HepG2 (cell line): Measurements from ENCODE around the gene ANO4. TPM values are rescaled to one million over a fixed set of nuclear protein-coding genes. Genes with fewer than 3 reads are reported as not detected.
A peak's percentile ranks its signal among the peaks of the same experiment; 100 is the strongest.

Experiments used
- ATAC-seq: fragments of 200-7000 bp; cut with Tn5 transposase; 3 replicates; pipeline ENCODE4 v1.9.1; 2020; ENCODE audit warnings: mild to moderate bottlenecking, moderate library complexity
- BruUV-seq: library from RNA; stranded (reverse); fragments of 400-500 nt; replicated peaks from 2 replicates; lab custom pipeline; 2021; lab: Mats Ljungman, UMichigan
- CTCF ChIA-PET: fragments of 300-600 bp; formaldehyde crosslinking; extraction: SDS; loops from one replicate; lab custom pipeline; 2021; ENCODE audit warnings: low total read pairs, inconsistent platforms, low intra/inter-chr PET ratio; lab: Yijun Ruan, JAX
- POLR2A ChIA-PET: fragments of 350-600 bp; sonication (Branson Sonifier 250); formaldehyde crosslinking; loops from one replicate; lab custom pipeline; 2020; ENCODE audit warnings: antibody characterized with exemption, inconsistent platforms; lab: Yijun Ruan, JAX
- DNase-seq: peaks from one replicate; pipeline ENCODE4 v3.0.0-alpha.2; 2015; ENCODE audit warnings: low spot score
- FAIRE-seq: peaks from 3 replicates; lab custom pipeline; 2011; peaks lifted over from hg19 to GRCh38; lab: Jason Lieb, UNC
- H2AFZ ChIP-seq: one replicate; pipeline ENCODE4 v1.6.1; 2011; ENCODE audit warnings: low read length, inconsistent platforms
- H3K27ac ChIP-seq: fragments of 300-600 bp; 3 replicates; pipeline ENCODE4 v1.8.0; 2011; ENCODE audit warnings: mixed run types, mild to moderate bottlenecking, mixed read lengths, low read length, inconsistent platforms; ENCODE audit not compliant: insufficient read depth; ENCODE audit errors: extremely low read length
- H3K27me3 ChIP-seq, 2 experiments: fragments of 200-600 bp in 1 of 2; 2 replicates in 1 of 2; 3 replicates in 1 of 2; pipeline versions ENCODE4 v1.6.0 to v1.8.0; 2011; ENCODE audit warnings: low read length in 2 of 2, mild to moderate bottlenecking in 2 of 2, moderate library complexity in 2 of 2, inconsistent platforms in 1 of 2; ENCODE audit not compliant: insufficient read depth in 2 of 2, control insufficient read depth in 1 of 2
- H3K36me3 ChIP-seq, 2 experiments: fragments of 200-600 bp in 1 of 2; replicated peaks in 1 of 2; 2 replicates in 1 of 2; 3 replicates in 1 of 2; pipeline versions ENCODE4 v1.5.1 to v1.8.0; 2011; ENCODE audit warnings: low read length in 2 of 2, inconsistent platforms in 1 of 2; ENCODE audit not compliant: insufficient read depth in 2 of 2, control insufficient read depth in 1 of 2
- H3K4me1 ChIP-seq: 2 replicates; pipeline ENCODE4 v1.5.1; 2012; ENCODE audit warnings: low read length, inconsistent platforms; ENCODE audit not compliant: insufficient read depth
- H3K4me2 ChIP-seq: 2 replicates; pipeline ENCODE4 v1.6.0; 2011; ENCODE audit warnings: low read depth, low read length, inconsistent platforms
- H3K4me3 ChIP-seq, 3 experiments: fragments of 200-600 bp in 1 of 3; sonication (generic), shearing (Covaris generic) in 1 of 3; replicated peaks in 1 of 3; 2 replicates each; pipeline ENCODE4 v1.5.1; 2011 to 2016; ENCODE audit warnings: low read length in 3 of 3, inconsistent platforms in 2 of 3, low read depth in 2 of 3, mild to moderate bottlenecking in 2 of 3, control low read depth in 1 of 3, mixed read lengths in 1 of 3; ENCODE audit not compliant: insufficient read depth in 1 of 3
- H3K79me2 ChIP-seq: one replicate; pipeline ENCODE4 v1.6.1; 2011; ENCODE audit warnings: low read length, inconsistent platforms; ENCODE audit not compliant: insufficient read depth
- H3K9ac ChIP-seq: 2 replicates; pipeline ENCODE4 v1.6.0; 2011; ENCODE audit warnings: mild to moderate bottlenecking, low read depth, low read length, inconsistent platforms; ENCODE audit not compliant: insufficient read depth
- H3K9me3 ChIP-seq: 2 replicates; pipeline ENCODE4 v1.5.1; 2012; ENCODE audit warnings: mild to moderate bottlenecking, low read length
- H4K20me1 ChIP-seq: 2 replicates; pipeline ENCODE4 v1.6.0; 2011; ENCODE audit warnings: inconsistent platforms, mild to moderate bottlenecking, low read length, moderate library complexity; ENCODE audit not compliant: insufficient read depth
- MATR3 ChIP-seq: sonication (generic); formaldehyde crosslinking; IDR thresholded peaks from 2 replicates; pipeline ENCODE4 v1.4.0; 2020; ENCODE audit warnings: missing genetic modification reagents
- SP1 ChIP-seq, 2 experiments: fragments of 450-650 bp in 1 of 2; sonication (generic) in 1 of 2; formaldehyde crosslinking in 1 of 2; IDR thresholded peaks; 2 replicates each; pipeline versions ENCODE4 v1.4.0 to v1.6.1; 2016 to 2020; ENCODE audit warnings: missing genetic modification reagents in 1 of 2
- UBTF ChIP-seq: sonication (generic); formaldehyde crosslinking; IDR thresholded peaks from 2 replicates; pipeline ENCODE4 v1.4.0; 2020; ENCODE audit warnings: mild to moderate bottlenecking, missing genetic modification reagents
- ZNF12 ChIP-seq: sonication (generic); formaldehyde crosslinking; IDR thresholded peaks from 2 replicates; pipeline ENCODE4 v1.5.0; 2020; ENCODE audit warnings: missing genetic modification reagents
- WGBS: methylation state at CpG from one replicate; pipeline ENCODE4 v1.1.6; 2017; ENCODE audit warnings: low lambda C conversion rate; 5-methylcytosine and 5-hydroxymethylcytosine counted together
- in situ Hi-C: cut with HindIII; loops from 2 replicates; pipeline ENCODE4 v1.10.0; 2017; ENCODE audit warnings: low pct_unique_long_range_greater_than_20kb; ENCODE audit not compliant: extremely low pct_ligation_motif_present
- intact Hi-C: fragments of 100-400 bp; cut with micrococcal nuclease; formaldehyde crosslinking; loops from one replicate; pipeline ENCODE4 v1.10.0; 2022; ENCODE audit not compliant: unreplicated experiment
- polyA plus RNA-seq, 8 experiments: library from polyadenylated mRNA; depleted of rRNA in 3 of 8; stranded (reverse) in 7 of 8; unstranded in 1 of 8; fragments of >200 nt; fragmentation: Illumina TruSeq in 4 of 8; extraction: Trizol in 4 of 8; gene quantifications; 2 replicates each; pipeline versions ENCODE4 v1.2.1 to v1.2.3, GENCODE V29; 2011 to 2016; ENCODE audit warnings: low read depth in 4 of 8, missing spikeins in 1 of 8, mixed read lengths in 1 of 8; ENCODE audit not compliant: insufficient read depth in 1 of 8
- total RNA-seq, 5 experiments: library from RNA; depleted of rRNA; stranded (reverse); fragments of >200 nt; fragmentation: Illumina TruSeq; extraction: Trizol; gene quantifications; 2 replicates each; pipeline ENCODE4 v1.2.3, GENCODE V29; 2016; ENCODE audit warnings: low read depth in 1 of 5
- TF ChIP-seq, protein P1 (sequence below): sonication (generic); formaldehyde crosslinking; IDR thresholded peaks from 2 replicates; pipeline ENCODE4 v1.4.0; 2020; ENCODE audit warnings: missing genetic modification reagents, mild to moderate bottlenecking, borderline replicate concordance
- TF ChIP-seq, protein P2 (sequence below): fragments of 450-650 bp; IDR thresholded peaks from 2 replicates; pipeline ENCODE4 v1.6.1; 2016

The ANO4 gene
- total and polyA plus RNA-seq, 2 of the 13 experiments (the other 11 are each of a cell fraction or from before 2014, with no cell fraction given): not detected

GRCh38 chr12:100959481-100959880 is 164.9 kb downstream of the ANO4 start:
- CTCF ChIA-PET: no interaction called here
- no peaks in the 10 kb centered on the region for H3K9me3 ChIP-seq
- no peak overlapping the region for H3K27ac ChIP-seq
- POLR2A ChIA-PET: no interaction called here
- H3K36me3 ChIP-seq: no peaks in the 10 kb centered on the region
- no peaks in the 10 kb centered on the region for H3K79me2 ChIP-seq
- no TSS peak for BruUV-seq
- H3K27me3 ChIP-seq: peaks cover 0 to 3% of the 10 kb centered on the region in 2 experiments; a peak in 1 of 5 replicates
- no peak for FAIRE-seq
- no peaks in the 10 kb centered on the region for H4K20me1 ChIP-seq
- no peaks in the 10 kb centered on the region for H3K4me1 ChIP-seq
- WGBS: 0% methylated on average over 1 of the region's 1 CpG
- in situ Hi-C loops (no loop called here), intact Hi-C loops (no loop called here)
- TF ChIP-seq ZNF12 (CRISPR knock-in tag) (no peak), UBTF (CRISPR knock-in tag) (no peak), MATR3 (CRISPR knock-in tag) (no peak), SP1 (IDR thresholded peaks at IDR 0.05) (no peak), SP1 (CRISPR knock-in tag; IDR thresholded peaks at IDR 0.05) (no peak)
- TF ChIP-seq, protein P1, sequence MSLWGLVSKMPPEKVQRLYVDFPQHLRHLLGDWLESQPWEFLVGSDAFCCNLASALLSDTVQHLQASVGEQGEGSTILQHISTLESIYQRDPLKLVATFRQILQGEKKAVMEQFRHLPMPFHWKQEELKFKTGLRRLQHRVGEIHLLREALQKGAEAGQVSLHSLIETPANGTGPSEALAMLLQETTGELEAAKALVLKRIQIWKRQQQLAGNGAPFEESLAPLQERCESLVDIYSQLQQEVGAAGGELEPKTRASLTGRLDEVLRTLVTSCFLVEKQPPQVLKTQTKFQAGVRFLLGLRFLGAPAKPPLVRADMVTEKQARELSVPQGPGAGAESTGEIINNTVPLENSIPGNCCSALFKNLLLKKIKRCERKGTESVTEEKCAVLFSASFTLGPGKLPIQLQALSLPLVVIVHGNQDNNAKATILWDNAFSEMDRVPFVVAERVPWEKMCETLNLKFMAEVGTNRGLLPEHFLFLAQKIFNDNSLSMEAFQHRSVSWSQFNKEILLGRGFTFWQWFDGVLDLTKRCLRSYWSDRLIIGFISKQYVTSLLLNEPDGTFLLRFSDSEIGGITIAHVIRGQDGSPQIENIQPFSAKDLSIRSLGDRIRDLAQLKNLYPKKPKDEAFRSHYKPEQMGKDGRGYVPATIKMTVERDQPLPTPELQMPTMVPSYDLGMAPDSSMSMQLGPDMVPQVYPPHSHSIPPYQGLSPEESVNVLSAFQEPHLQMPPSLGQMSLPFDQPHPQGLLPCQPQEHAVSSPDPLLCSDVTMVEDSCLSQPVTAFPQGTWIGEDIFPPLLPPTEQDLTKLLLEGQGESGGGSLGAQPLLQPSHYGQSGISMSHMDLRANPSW (CRISPR knock-in tag): no peak
- TF ChIP-seq, protein P2, sequence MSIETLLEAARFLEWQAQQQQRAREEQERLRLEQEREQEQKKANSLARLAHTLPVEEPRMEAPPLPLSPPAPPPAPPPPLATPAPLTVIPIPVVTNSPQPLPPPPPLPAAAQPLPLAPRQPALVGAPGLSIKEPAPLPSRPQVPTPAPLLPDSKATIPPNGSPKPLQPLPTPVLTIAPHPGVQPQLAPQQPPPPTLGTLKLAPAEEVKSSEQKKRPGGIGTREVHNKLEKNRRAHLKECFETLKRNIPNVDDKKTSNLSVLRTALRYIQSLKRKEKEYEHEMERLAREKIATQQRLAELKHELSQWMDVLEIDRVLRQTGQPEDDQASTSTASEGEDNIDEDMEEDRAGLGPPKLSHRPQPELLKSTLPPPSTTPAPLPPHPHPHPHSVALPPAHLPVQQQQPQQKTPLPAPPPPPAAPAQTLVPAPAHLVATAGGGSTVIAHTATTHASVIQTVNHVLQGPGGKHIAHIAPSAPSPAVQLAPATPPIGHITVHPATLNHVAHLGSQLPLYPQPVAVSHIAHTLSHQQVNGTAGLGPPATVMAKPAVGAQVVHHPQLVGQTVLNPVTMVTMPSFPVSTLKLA: 0 out of 2 replicates have a peak, but pooled peaks have one; percentile 8
- H3K4me3 ChIP-seq: no peak overlapping the region
- no peak for DNase-seq
- no peak overlapping the region for H3K4me2 ChIP-seq
- H2AFZ ChIP-seq: no peak overlapping the region
- no peak for ATAC-seq
- no peak overlapping the region for H3K9ac ChIP-seq
